ENCODE data around the gene NRF1. TPM values are rescaled to one million over a fixed set of nuclear protein-coding genes. Genes with fewer than 3 reads are reported as not detected.

The NRF1 gene
- total and polyA plus RNA-seq, 2 of the 13 experiments (the other 11 are each of a cell fraction or from before 2014, with no cell fraction given): 9.3 to 10.1 TPM

DNA sequence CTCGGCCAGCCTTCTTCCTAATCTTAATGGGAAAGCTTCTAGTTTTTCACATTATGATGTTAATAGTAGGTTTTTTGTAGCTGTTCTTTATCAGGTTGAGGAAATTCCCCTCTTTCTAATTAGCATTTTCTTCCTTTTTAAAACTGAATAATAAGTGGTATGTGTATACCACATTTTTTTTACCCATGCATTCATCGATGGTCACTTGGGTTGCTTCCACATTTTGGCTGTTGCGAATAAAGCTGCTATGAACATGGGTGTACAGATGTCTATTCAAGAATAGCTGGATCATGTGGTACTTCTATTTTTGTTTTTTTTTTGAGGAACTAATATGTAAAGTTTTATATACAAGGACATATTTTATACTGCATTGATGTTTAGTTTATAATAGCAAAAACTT lies 44.3 kb downstream of the NRF1 start:
- BruUV-seq (replicated peaks): no TSS peak
- H3K36me3 ChIP-seq (replicated peaks in 1 of 2; ENCODE audit: control insufficient read depth in 1 of 2, insufficient read depth in 2 of 2, low read length in 2 of 2): peaks cover 10 to 27% of the 10 kb centered on the region in 2 experiments; a peak in 4 of 5 replicates
- no peaks in the 10 kb centered on the region for H3K4me1 ChIP-seq (ENCODE audit: insufficient read depth, low read length)
- H3K9me3 ChIP-seq (ENCODE audit: low read length): peaks cover 3% of the 10 kb centered on the region
- H4K20me1 ChIP-seq (ENCODE audit: insufficient read depth, low read length): no peaks in the 10 kb centered on the region
- in situ Hi-C loops (cut with HindIII; ENCODE audit: extremely low pct_ligation_motif_present, low pct_unique_long_range_greater_than_20kb): no loop called here
- H3K27me3 ChIP-seq (ENCODE audit: control insufficient read depth in 1 of 2, insufficient read depth in 2 of 2, low read length in 2 of 2): no peaks in the 10 kb centered on the region
- intact Hi-C loops (cut with micrococcal nuclease; ENCODE audit: unreplicated experiment): no loop called here
- FAIRE-seq (no peak), ATAC-seq (no peak), DNase-seq (ENCODE audit: low spot score) (no peak)
- H2AFZ ChIP-seq (ENCODE audit: low read length): no peak overlapping the region
- no peak overlapping the region for H3K27ac ChIP-seq (ENCODE audit: extremely low read length, insufficient read depth, low read length)
- POLR2A ChIA-PET: no interaction called here
- H3K79me2 ChIP-seq (ENCODE audit: insufficient read depth, low read length): peaks cover 2% of the 10 kb centered on the region
- WGBS (ENCODE audit: low lambda C conversion rate): 94% methylated on average over 3 of the region's 3 CpGs
- H3K9ac ChIP-seq (ENCODE audit: insufficient read depth, low read depth, low read length): no peak overlapping the region
- no peak overlapping the region for H3K4me2 ChIP-seq (ENCODE audit: low read depth, low read length)
- CTCF ChIA-PET (ENCODE audit: low intra/inter-chr PET ratio, low total read pairs): no interaction called here
- no peak overlapping the region for H3K4me3 ChIP-seq (replicated peaks in 1 of 3; ENCODE audit: insufficient read depth in 1 of 3, low read depth in 2 of 3, low read length in 3 of 3)
- no peak for TF ChIP-seq MAFF (IDR thresholded peaks at IDR 0.05; ENCODE audit: low read depth, low read length)
- TF ChIP-seq ZFP41 (CRISPR knock-in tag; IDR thresholded peaks at IDR 0.05; ENCODE audit: borderline replicate concordance): no peak
- no peak for TF ChIP-seq ZNF33A (CRISPR knock-in tag; IDR thresholded peaks at IDR 0.05; ENCODE audit: borderline replicate concordance)
- no peak for TF ChIP-seq SMC3 (IDR thresholded peaks at IDR 0.05; ENCODE audit: low read length)
- no peak for TF ChIP-seq ATRX (CRISPR knock-in tag; IDR thresholded peaks at IDR 0.05; ENCODE audit: borderline replicate concordance)
- no peak for TF ChIP-seq ZNF841 (CRISPR knock-in tag; IDR thresholded peaks at IDR 0.05; ENCODE audit: borderline replicate concordance)
- no peak for TF ChIP-seq NR2F6 (IDR thresholded peaks at IDR 0.05)
- no peak for TF ChIP-seq NR2F6 (CRISPR knock-in tag; IDR thresholded peaks at IDR 0.05)
- TF ChIP-seq, protein P1, sequence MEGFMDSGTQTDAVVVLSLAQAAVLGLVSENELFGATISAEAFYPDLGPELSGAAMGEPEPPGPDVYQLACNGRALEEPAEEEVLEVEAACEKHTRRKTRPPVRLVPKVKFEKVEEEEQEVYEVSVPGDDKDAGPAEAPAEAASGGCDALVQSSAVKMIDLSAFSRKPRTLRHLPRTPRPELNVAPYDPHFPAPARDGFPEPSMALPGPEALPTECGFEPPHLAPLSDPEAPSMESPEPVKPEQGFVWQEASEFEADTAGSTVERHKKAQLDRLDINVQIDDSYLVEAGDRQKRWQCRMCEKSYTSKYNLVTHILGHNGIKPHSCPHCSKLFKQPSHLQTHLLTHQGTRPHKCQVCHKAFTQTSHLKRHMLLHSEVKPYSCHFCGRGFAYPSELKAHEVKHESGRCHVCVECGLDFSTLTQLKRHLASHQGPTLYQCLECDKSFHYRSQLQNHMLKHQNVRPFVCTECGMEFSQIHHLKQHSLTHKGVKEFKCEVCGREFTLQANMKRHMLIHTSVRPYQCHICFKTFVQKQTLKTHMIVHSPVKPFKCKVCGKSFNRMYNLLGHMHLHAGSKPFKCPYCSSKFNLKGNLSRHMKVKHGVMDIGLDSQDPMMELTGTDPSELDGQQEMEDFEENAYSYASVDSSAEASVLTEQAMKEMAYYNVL (CRISPR knock-in tag; IDR thresholded peaks at IDR 0.05; ENCODE audit: borderline replicate concordance): no peak
- TF ChIP-seq, protein P2, sequence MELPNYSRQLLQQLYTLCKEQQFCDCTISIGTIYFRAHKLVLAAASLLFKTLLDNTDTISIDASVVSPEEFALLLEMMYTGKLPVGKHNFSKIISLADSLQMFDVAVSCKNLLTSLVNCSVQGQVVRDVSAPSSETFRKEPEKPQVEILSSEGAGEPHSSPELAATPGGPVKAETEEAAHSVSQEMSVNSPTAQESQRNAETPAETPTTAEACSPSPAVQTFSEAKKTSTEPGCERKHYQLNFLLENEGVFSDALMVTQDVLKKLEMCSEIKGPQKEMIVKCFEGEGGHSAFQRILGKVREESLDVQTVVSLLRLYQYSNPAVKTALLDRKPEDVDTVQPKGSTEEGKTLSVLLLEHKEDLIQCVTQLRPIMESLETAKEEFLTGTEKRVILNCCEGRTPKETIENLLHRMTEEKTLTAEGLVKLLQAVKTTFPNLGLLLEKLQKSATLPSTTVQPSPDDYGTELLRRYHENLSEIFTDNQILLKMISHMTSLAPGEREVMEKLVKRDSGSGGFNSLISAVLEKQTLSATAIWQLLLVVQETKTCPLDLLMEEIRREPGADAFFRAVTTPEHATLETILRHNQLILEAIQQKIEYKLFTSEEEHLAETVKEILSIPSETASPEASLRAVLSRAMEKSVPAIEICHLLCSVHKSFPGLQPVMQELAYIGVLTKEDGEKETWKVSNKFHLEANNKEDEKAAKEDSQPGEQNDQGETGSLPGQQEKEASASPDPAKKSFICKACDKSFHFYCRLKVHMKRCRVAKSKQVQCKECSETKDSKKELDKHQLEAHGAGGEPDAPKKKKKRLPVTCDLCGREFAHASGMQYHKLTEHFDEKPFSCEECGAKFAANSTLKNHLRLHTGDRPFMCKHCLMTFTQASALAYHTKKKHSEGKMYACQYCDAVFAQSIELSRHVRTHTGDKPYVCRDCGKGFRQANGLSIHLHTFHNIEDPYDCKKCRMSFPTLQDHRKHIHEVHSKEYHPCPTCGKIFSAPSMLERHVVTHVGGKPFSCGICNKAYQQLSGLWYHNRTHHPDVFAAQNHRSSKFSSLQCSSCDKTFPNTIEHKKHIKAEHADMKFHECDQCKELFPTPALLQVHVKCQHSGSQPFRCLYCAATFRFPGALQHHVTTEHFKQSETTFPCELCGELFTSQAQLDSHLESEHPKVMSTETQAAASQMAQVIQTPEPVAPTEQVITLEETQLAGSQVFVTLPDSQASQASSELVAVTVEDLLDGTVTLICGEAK (IDR thresholded peaks at IDR 0.05): no peak
- TF ChIP-seq, protein P2 (CRISPR knock-in tag; IDR thresholded peaks at IDR 0.05): no peak
- TF ChIP-seq CREM (IDR thresholded peaks at IDR 0.05): no peak
- no peak for TF ChIP-seq CREM (CRISPR knock-in tag; IDR thresholded peaks at IDR 0.05)
- no peak for TF ChIP-seq KMT2A (CRISPR knock-in tag; IDR thresholded peaks at IDR 0.05)
- no peak for TF ChIP-seq PHF5A (CRISPR knock-in tag; IDR thresholded peaks at IDR 0.05; ENCODE audit: low read depth, unreplicated experiment)
- no peak for TF ChIP-seq ZSCAN20 (CRISPR knock-in tag; IDR thresholded peaks at IDR 0.05; ENCODE audit: borderline replicate concordance)
